Neural cell (in vitro differentiated cells): ENCODE data around the gene P4HA3. TPM values are rescaled to one million over a fixed set of nuclear protein-coding genes. Genes with fewer than 3 reads are reported as not detected.

Experiments
- H2AFZ ChIP-seq: fragments of 200-600, 300-800 bp; sonication (generic), shearing (Covaris generic); 2 replicates; pipeline ENCODE4 v1.6.0; 2014; ENCODE audit warnings: low read depth, mild to moderate bottlenecking, antibody characterized with exemption, low read length, moderate library complexity
- H3F3A ChIP-seq: fragments of 200-600 bp; shearing (Covaris generic); 2 replicates; pipeline ENCODE4 v1.6.1; 2016; ENCODE audit warnings: mild to moderate bottlenecking, moderate library complexity, mixed read lengths, antibody characterized with exemption, low read length; ENCODE audit not compliant: insufficient read depth, poor library complexity, severe bottlenecking
- H3K27ac ChIP-seq: fragments of 200-600, 300-800 bp; sonication (generic), shearing (Covaris generic); 2 replicates; pipeline ENCODE4 v1.5.1; 2014; ENCODE audit warnings: mild to moderate bottlenecking, low read length, moderate library complexity
- H3K27me3 ChIP-seq: fragments of 300-800, 200-600 bp; sonication (generic), shearing (Covaris generic); 2 replicates; pipeline ENCODE4 v1.6.0; 2014; ENCODE audit warnings: mild to moderate bottlenecking, low read depth, low read length, moderate library complexity; ENCODE audit not compliant: insufficient read depth
- H3K36me3 ChIP-seq: fragments of 300-800, 200-600 bp; sonication (generic), shearing (Covaris generic); 2 replicates; pipeline ENCODE4 v1.5.1; 2014; ENCODE audit warnings: mild to moderate bottlenecking, antibody characterized with exemption, low read length, moderate library complexity; ENCODE audit not compliant: insufficient read depth
- H3K4me2 ChIP-seq: fragments of 300-800, 200-600 bp; sonication (generic), shearing (Covaris generic); 2 replicates; pipeline ENCODE4 v1.6.0; 2014; ENCODE audit warnings: mild to moderate bottlenecking, low read length
- H3K4me3 ChIP-seq: fragments of 300-800, 200-600 bp; sonication (generic), shearing (Covaris generic); 2 replicates; pipeline ENCODE4 v1.5.1; 2014; ENCODE audit warnings: mild to moderate bottlenecking, low read length, moderate library complexity
- H3K79me2 ChIP-seq: fragments of 200-600 bp; shearing (Covaris generic); replicated peaks from 2 replicates; pipeline ENCODE4 v1.6.0; 2014; ENCODE audit warnings: mild to moderate bottlenecking, low read length, moderate library complexity; ENCODE audit not compliant: insufficient read depth
- H3K9ac ChIP-seq: fragments of 300-800, 200-600 bp; sonication (generic), shearing (Covaris generic); 2 replicates; pipeline ENCODE4 v1.6.1; 2016; ENCODE audit warnings: mild to moderate bottlenecking, low read length, mixed read lengths
- H3K9me2 ChIP-seq: fragments of 200-600 bp; shearing (Covaris generic); 2 replicates; pipeline ENCODE4 v1.6.1; 2016; ENCODE audit warnings: mild to moderate bottlenecking, low read length, mixed read lengths; ENCODE audit not compliant: insufficient read depth
- H3K9me3 ChIP-seq: fragments of 200-600, 300-800 bp; sonication (generic), shearing (Covaris generic); 2 replicates; pipeline ENCODE4 v1.6.1; 2016; ENCODE audit warnings: mild to moderate bottlenecking, mixed run types, low read length, moderate library complexity, mixed read lengths
- H4K20me1 ChIP-seq: fragments of 200-600 bp; shearing (Covaris generic); 2 replicates; pipeline ENCODE4 v1.6.1; 2016; ENCODE audit warnings: mild to moderate bottlenecking, mixed run types; ENCODE audit not compliant: insufficient read depth
- EP300 ChIP-seq: fragments of 450-650 bp; conservative IDR thresholded peaks from 2 replicates; pipeline ENCODE4 v1.6.1; 2014; ENCODE audit warnings: antibody characterized with exemption, mild to moderate bottlenecking, moderate library complexity; ENCODE audit not compliant: poor library complexity, severe bottlenecking
- EZH2 ChIP-seq: fragments of 200-600, 300-800 bp; shearing (Covaris generic), sonication (generic); IDR thresholded peaks from 2 replicates; pipeline ENCODE4 v1.6.1; 2014; ENCODE audit warnings: antibody characterized with exemption, low read length, borderline replicate concordance, mild to moderate bottlenecking; ENCODE audit not compliant: insufficient read depth, poor library complexity, severe bottlenecking
- MXI1 ChIP-seq: fragments of 450-650 bp; conservative IDR thresholded peaks from 2 replicates; pipeline ENCODE4 v1.6.1; 2014; ENCODE audit warnings: antibody characterized with exemption, mild to moderate bottlenecking; ENCODE audit not compliant: poor library complexity, severe bottlenecking
- POLR2AphosphoS5 ChIP-seq: IDR thresholded peaks from 2 replicates; pipeline ENCODE4 v1.6.1; 2012
- RAD21 ChIP-seq: fragments of 450-650 bp; conservative IDR thresholded peaks from 2 replicates; pipeline ENCODE4 v1.6.1; 2014; ENCODE audit warnings: antibody characterized with exemption, mild to moderate bottlenecking, moderate library complexity
- SMC3 ChIP-seq: fragments of 450-650 bp; conservative IDR thresholded peaks from 2 replicates; pipeline ENCODE4 v1.6.1; 2014; ENCODE audit warnings: antibody characterized with exemption, mild to moderate bottlenecking, moderate library complexity; ENCODE audit not compliant: poor library complexity
- TAF1 ChIP-seq: IDR thresholded peaks from 2 replicates; pipeline ENCODE4 v1.6.1; 2012; ENCODE audit warnings: low read depth
- polyA minus RNA-seq: library from RNA; depleted of rRNA, polyadenylated mRNA; stranded (reverse); fragments of >200 nt; gene quantifications from 2 replicates; pipeline ENCODE4 v1.2.3, GENCODE V29; 2014
- polyA plus RNA-seq: library from polyadenylated mRNA; depleted of rRNA; stranded (reverse); fragments of >200 nt; gene quantifications from 2 replicates; pipeline ENCODE4 v1.2.3, GENCODE V29; 2014
- TF ChIP-seq, protein P1 (sequence below): IDR thresholded peaks from 2 replicates; pipeline ENCODE4 v1.6.1; 2012; ENCODE audit warnings: borderline replicate concordance
- TF ChIP-seq, protein P2 (sequence below): fragments of 450-650 bp; IDR thresholded peaks from 2 replicates; pipeline ENCODE4 v1.5.1; 2014; ENCODE audit warnings: antibody characterized with exemption, mild to moderate bottlenecking, moderate library complexity; ENCODE audit not compliant: poor library complexity, severe bottlenecking

Gene P4HA3
- not detected in 2 replicates for polyA plus RNA-seq
- polyA minus RNA-seq, result not detected in 2 replicates

DNA sequence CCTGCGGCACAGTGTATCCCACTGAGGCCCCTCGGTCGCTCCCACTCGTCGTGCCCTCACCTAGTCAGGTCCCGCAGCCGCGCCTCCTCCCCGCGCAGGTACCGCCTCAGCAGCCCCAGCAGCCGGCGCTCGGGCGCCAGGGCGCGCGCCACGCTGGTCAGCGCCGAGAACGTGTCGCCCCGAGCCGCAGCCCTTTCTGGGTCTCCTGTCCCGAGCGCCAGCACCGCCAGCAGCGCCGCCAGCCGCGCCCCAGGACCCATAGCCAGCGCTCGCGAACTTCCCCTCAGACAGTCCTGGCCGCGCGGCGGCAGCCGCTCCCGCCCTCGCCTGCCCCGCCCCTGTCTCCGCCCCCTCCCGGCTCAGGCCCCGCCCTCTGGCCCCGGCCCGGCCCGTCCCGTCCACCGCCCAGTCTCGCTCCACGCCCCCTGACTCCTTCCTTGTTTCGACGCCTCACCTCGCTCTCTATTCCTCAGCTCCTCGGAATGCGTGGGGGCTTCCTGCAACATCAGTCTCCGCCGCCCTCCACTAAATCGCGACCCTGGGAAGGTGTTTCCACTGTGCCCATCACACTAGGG lies at the start of gene P4HA3:
Gene P4HA3 (minus strand): TSS at position 289 of the 575 bp plus-strand sequence. CDS start 29 bp downstream, at position 260.
- Histone ChIP-seq H3K27me3 (peaks cover 28% of the 10 kb centered on the region), H4K20me1 (no peaks in the 10 kb centered on the region), H3K9me3 (peaks cover 3% of the 10 kb centered on the region)

GRCh38 chr11:74357449-74357848 lies 46.0 kb upstream of the P4HA3 start:
- no peaks in the 10 kb centered on the region for H3K9me3 ChIP-seq

More for the DNA sequence above, at the start of gene P4HA3:
- Histone ChIP-seq H3K27ac (no peak within 1 kb of the TSS), H2AFZ (no peak within 1 kb of the TSS), H3K36me3 (no peaks in the 10 kb centered on the region), H3K79me2 (no peaks in the 10 kb centered on the region), H3K9me2 (no peaks in the 10 kb centered on the region), H3F3A (no peaks in the 10 kb centered on the region), H3K9ac (no peak within 1 kb of the TSS), H3K4me3 (peak within 1 kb of the TSS; percentile 67), H3K4me2 (no peak within 1 kb of the TSS)
- no peak for TF ChIP-seq EZH2
- TF ChIP-seq, protein P1, sequence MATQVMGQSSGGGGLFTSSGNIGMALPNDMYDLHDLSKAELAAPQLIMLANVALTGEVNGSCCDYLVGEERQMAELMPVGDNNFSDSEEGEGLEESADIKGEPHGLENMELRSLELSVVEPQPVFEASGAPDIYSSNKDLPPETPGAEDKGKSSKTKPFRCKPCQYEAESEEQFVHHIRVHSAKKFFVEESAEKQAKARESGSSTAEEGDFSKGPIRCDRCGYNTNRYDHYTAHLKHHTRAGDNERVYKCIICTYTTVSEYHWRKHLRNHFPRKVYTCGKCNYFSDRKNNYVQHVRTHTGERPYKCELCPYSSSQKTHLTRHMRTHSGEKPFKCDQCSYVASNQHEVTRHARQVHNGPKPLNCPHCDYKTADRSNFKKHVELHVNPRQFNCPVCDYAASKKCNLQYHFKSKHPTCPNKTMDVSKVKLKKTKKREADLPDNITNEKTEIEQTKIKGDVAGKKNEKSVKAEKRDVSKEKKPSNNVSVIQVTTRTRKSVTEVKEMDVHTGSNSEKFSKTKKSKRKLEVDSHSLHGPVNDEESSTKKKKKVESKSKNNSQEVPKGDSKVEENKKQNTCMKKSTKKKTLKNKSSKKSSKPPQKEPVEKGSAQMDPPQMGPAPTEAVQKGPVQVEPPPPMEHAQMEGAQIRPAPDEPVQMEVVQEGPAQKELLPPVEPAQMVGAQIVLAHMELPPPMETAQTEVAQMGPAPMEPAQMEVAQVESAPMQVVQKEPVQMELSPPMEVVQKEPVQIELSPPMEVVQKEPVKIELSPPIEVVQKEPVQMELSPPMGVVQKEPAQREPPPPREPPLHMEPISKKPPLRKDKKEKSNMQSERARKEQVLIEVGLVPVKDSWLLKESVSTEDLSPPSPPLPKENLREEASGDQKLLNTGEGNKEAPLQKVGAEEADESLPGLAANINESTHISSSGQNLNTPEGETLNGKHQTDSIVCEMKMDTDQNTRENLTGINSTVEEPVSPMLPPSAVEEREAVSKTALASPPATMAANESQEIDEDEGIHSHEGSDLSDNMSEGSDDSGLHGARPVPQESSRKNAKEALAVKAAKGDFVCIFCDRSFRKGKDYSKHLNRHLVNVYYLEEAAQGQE, result no peak
- TF ChIP-seq EP300, result no peak
- TF ChIP-seq, protein P2, sequence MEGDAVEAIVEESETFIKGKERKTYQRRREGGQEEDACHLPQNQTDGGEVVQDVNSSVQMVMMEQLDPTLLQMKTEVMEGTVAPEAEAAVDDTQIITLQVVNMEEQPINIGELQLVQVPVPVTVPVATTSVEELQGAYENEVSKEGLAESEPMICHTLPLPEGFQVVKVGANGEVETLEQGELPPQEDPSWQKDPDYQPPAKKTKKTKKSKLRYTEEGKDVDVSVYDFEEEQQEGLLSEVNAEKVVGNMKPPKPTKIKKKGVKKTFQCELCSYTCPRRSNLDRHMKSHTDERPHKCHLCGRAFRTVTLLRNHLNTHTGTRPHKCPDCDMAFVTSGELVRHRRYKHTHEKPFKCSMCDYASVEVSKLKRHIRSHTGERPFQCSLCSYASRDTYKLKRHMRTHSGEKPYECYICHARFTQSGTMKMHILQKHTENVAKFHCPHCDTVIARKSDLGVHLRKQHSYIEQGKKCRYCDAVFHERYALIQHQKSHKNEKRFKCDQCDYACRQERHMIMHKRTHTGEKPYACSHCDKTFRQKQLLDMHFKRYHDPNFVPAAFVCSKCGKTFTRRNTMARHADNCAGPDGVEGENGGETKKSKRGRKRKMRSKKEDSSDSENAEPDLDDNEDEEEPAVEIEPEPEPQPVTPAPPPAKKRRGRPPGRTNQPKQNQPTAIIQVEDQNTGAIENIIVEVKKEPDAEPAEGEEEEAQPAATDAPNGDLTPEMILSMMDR, result peak; percentile 24
- TF ChIP-seq MXI1, result no peak
- TF ChIP-seq POLR2AphosphoS5, result no peak
- no peak for TF ChIP-seq TAF1
- TF ChIP-seq SMC3, result no peak

More at GRCh38 chr11:74357449-74357848, 46.0 kb upstream of the P4HA3 start:
- Histone ChIP-seq H3K9me2 (no peaks in the 10 kb centered on the region), H3K27ac (no peak overlapping the region), H4K20me1 (no peaks in the 10 kb centered on the region), H3K79me2 (no peaks in the 10 kb centered on the region), H3K4me3 (no peak overlapping the region), H3F3A (no peaks in the 10 kb centered on the region), H2AFZ (no peak overlapping the region), H3K9ac (no peak overlapping the region), H3K4me2 (no peak overlapping the region), H3K36me3 (peaks cover 5% of the 10 kb centered on the region), H3K27me3 (no peaks in the 10 kb centered on the region)
- TF ChIP-seq EP300 (no peak), TAF1 (no peak), RAD21 (no peak), MXI1 (no peak), EZH2 (no peak)
